IgD-negative memory B cell (primary cell): Measurements from ENCODE around the gene UBXN6. TPM values are rescaled to one million over a fixed set of nuclear protein-coding genes. Genes with fewer than 3 reads are reported as not detected.

Experiments used
- H3K27ac Mint-ChIP-seq, 3 donors: one replicate each; pipeline ENCODE4 v1.8.0; 2020 to 2022; ENCODE audit warnings: mild to moderate bottlenecking in 3 of 3, mixed read lengths in 3 of 3, moderate library complexity in 1 of 3
- H3K27me3 Mint-ChIP-seq: one replicate; pipeline ENCODE4 v1.8.0; 2021; ENCODE audit warnings: mixed read lengths
- H3K36me3 Mint-ChIP-seq: one replicate; pipeline ENCODE4 v1.8.0; 2020; ENCODE audit warnings: mild to moderate bottlenecking, mixed read lengths
- H3K4me1 Mint-ChIP-seq, 3 donors: one replicate each; pipeline ENCODE4 v1.8.0; 2020 to 2022; ENCODE audit warnings: mixed read lengths in 3 of 3, mild to moderate bottlenecking in 1 of 3
- H3K4me3 Mint-ChIP-seq, 4 donors: one replicate each; pipeline ENCODE4 v1.8.0; 2020 to 2022; ENCODE audit warnings: mild to moderate bottlenecking in 4 of 4, mixed read lengths in 4 of 4, moderate library complexity in 3 of 4
- H3K9me3 Mint-ChIP-seq, 3 donors: one replicate each; pipeline ENCODE4 v1.8.0; 2020 to 2021; ENCODE audit warnings: mixed read lengths in 3 of 3, mild to moderate bottlenecking in 1 of 3
- polyA plus RNA-seq: library from polyadenylated mRNA; unstranded; fragments of 300-500 nt; fragmentation: Illumina TruSeq; gene quantifications from one replicate; pipeline ENCODE4 v1.2.3, GENCODE V29; 2021

UBXN6 gene
- polyA plus RNA-seq, 1 donor from 2014 or later = 7.0 TPM

DNA sequence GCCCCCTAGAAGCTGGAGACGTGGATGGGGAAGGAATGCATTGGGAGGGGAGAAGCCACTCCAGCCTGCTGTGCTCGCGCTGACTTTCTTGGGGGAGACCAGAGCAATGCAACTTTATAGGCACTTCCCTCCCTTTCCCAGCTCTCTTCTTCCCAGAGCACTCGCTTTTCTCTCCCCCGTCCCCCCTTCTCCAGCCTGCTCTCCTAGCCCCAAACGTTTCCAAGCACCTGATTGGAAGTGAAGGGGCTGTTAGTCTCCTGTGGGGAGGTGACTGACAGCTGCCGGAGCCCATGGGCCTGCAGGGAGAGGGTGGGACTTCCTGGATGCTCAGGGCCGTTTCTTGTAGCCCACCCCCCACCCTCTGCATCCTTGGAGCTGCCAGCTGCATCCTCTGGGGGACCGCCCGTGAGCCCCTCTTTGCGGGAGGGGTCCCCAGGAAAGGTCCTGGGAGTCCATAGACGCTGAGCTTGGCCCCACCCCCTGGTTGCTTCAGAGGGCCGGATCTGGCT lies 17.0 kb upstream of the UBXN6 start:
- Mint-ChIP-seq H3K27ac (no peak overlapping the region), H3K27me3 (no peaks in the 10 kb centered on the region), H3K4me3 (peak overlapping the region; percentile 22 to 88 (median 79)), H3K4me1 (peaks cover 0 to 11% (median 1%) of the 10 kb centered on the region in 3 donors), H3K9me3 (no peaks in the 10 kb centered on the region), H3K36me3 (peaks cover 1% of the 10 kb centered on the region)

DNA sequence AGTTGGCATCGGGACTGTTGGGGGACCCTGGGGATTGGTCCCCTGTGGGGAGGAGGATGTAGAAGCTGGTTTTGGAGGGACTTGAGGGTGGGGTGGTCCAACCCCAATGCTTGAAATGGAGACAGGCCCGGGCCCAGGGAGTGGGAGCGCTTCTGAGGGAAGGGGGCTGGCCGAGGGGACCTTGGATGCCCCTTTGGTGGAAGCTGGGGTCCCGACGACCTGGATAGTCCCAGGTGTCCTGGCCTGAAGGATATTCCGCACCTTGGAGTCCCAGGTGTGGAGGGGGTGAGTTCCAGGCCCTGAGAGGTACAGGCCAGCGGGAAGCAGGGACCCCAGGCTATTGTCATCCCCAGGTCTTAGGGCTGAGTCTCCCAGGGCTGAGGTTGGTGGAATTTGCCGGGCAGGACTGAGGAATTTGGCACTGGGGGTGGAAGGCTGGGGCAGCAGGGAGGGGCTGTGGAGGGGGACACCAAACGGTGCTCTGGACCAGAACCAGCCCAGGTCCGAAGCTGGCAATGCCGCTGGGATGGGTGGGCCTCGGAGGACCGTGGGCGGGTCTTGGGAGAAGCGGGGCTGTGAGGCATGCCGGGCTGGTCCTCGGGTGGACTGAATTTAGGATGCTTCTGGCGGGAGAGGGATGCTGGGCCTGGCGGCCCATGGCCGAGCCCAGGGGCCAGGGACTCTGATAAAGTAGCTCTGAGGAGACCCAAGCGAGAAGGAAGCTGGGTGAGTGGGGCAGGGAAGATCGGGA lies 16.3 kb upstream of the UBXN6 start:
- Mint-ChIP-seq H3K9me3 (no peaks in the 10 kb centered on the region), H3K4me1 (peaks cover 0 to 11% (median 1%) of the 10 kb centered on the region in 3 donors), H3K27me3 (no peaks in the 10 kb centered on the region), H3K36me3 (peaks cover 1% of the 10 kb centered on the region), H3K27ac (no peak overlapping the region), H3K4me3 (peak overlapping the region; percentile 22 to 88 (median 79))

DNA sequence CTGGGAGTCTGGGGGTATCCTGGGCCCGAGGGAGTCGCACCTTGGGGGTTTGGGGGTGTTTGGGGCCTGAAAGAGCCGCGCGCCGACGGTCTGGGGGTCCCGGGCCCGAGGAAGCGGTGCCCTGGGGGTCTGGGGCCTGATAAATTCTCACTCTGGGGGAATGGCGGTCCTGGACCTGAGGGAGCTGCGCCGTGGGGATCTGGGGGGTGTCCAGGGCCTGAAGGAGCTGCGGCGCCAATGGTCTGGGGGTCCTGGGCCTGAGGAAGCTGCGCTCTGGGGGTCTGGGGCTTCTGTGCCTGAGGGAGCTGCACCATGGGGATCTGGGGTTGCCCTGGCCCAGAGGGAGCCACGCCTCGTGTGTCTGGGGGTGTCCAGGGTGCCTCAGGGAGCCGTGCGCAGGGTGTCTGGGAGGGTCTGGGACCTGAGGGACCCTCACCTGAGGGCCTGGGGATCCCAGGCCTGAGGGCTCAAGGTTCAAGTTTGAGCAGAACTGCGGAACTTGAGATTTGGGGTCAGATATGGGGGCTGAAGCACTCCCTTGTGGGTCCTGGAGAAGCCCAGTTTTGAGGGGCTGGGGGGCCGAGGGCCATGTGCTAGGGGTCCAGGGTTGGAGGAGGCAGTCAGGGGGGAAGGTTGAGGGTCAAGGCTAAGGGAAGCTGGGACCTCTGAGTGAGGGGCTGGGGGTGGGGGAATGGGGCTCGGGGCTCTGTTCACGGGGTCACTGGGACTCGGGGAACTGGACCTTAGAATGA lies 15.6 kb upstream of the UBXN6 start:
- H3K4me1 Mint-ChIP-seq = peaks cover 0 to 11% (median 1%) of the 10 kb centered on the region in 3 donors
- H3K27me3 Mint-ChIP-seq = no peaks in the 10 kb centered on the region
- H3K27ac Mint-ChIP-seq = no peak overlapping the region
- no peaks in the 10 kb centered on the region for H3K9me3 Mint-ChIP-seq
- H3K4me3 Mint-ChIP-seq = peak overlapping the region; percentile 41 to 92 (median 80)
- peaks cover 1% of the 10 kb centered on the region for H3K36me3 Mint-ChIP-seq

DNA sequence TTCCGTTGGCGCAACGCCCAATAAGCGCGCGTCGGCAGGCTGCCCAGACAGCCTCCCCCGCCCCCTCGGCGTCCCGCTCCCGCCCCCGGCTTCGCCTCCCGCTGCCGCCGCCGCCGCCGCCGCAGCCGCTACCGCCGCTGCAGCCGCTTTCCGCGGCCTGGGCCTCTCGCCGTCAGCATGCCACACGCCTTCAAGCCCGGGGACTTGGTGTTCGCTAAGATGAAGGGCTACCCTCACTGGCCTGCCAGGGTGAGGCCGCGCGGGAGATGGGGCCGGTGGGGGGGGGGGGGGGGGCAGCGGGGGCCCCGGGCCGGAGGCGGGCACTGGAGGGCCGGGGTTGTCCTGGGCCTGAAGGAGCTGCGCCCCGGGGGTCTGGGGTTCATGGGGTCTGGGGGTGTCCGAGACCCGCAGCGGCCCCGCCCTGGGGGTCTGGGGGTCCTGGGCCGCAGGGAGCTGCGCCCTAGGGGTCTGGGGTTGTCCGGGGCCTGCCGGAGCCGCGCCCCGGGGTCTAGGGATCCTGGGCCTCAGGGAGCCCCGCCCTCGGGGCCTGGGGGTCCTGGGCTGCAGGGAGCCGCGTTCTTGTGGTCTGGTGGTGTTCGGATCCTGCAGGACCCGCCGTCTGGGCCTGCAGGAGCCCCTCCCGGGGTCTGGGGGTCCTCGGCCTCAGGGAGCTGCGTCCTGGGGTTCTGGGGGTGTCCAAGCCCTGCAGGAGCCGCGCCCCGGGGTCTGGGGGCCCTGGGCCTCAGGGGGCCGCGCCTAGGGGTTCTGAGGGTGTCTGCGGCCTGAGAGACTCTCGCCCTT lies 14.8 kb upstream of the UBXN6 start, which contains the start of gene HDGFL2:
TSS of gene HDGFL2 (plus strand) at position 124 of the 801 bp plus-strand sequence. CDS start at position 178, 54 bp downstream.
- peaks cover 0 to 11% (median 1%) of the 10 kb centered on the region in 3 donors for H3K4me1 Mint-ChIP-seq
- no peak within 1 kb of the TSS for H3K27ac Mint-ChIP-seq
- H3K9me3 Mint-ChIP-seq = no peaks in the 10 kb centered on the region
- H3K27me3 Mint-ChIP-seq = no peaks in the 10 kb centered on the region
- H3K36me3 Mint-ChIP-seq = peaks cover under 1% of the 10 kb centered on the region
- H3K4me3 Mint-ChIP-seq = peak within 1 kb of the TSS; percentile 41 to 92 (median 80)

DNA sequence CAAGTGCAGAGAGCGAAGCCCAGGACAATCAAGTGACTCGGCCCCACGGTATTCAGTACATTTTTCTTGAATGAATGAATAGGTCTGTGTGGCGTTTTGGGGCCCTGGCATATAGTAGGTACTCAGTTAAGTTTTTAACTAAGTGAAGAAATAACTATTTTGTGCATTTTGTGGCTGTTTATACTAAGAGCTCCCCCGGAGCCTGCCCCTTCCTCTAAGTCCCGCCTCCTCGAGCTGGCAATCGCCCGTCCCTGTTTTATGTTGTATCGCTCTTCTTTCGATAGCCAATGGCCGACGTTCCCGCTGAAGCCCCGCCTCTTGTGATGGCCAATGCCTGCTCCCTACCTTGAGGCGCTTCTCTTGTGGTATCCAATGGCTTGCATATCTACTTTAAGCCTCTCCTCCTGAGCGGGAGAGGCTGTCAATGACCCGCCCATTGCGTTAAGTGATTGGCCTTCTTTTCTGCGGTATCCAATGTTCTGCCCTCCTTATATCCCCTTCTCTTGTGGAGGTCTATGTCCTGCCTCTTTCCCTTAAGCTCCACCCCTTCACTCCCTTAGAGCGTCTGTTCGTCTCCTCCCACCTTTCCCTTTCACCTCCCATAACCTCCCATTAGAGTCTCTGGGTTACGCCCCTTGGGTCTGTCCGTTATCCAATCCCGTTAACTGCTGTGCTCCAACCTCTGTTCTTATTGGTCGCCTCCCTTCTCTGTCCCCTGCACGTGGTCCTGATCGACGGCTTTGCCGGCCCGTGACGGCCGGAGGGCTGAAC lies 14.0 kb upstream of the UBXN6 start:
- Mint-ChIP-seq H3K4me1 (peaks cover 0 to 11% (median 1%) of the 10 kb centered on the region in 3 donors), H3K27ac (no peak overlapping the region), H3K36me3 (no peaks in the 10 kb centered on the region), H3K27me3 (no peaks in the 10 kb centered on the region), H3K9me3 (no peaks in the 10 kb centered on the region), H3K4me3 (no peak overlapping the region)

DNA sequence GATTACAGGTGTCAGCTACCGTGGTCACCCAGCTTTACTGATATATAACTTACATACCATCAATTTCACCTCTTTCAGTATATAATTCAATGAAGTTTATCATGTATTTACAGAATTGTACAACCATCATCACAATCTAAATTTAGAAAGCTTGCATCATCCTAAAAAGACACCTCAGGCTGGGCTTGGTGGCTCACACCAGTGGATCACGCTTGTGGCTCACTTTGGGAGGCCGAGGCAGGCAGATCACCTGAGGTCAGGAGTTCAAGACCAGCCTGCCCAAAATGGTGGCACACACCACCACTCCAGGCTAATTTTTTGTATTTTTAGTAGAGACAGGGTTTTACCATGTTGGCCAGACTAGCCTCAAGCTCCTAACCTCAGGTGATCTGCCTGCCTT lies 10.2 kb upstream of the UBXN6 start:
- no peaks in the 10 kb centered on the region for H3K27me3 Mint-ChIP-seq
- no peaks in the 10 kb centered on the region for H3K36me3 Mint-ChIP-seq
- no peak overlapping the region for H3K27ac Mint-ChIP-seq
- no peak overlapping the region for H3K4me3 Mint-ChIP-seq
- no peaks in the 10 kb centered on the region for H3K9me3 Mint-ChIP-seq
- H3K4me1 Mint-ChIP-seq = peaks cover 0 to 4% (median 0%) of the 10 kb centered on the region in 3 donors

DNA sequence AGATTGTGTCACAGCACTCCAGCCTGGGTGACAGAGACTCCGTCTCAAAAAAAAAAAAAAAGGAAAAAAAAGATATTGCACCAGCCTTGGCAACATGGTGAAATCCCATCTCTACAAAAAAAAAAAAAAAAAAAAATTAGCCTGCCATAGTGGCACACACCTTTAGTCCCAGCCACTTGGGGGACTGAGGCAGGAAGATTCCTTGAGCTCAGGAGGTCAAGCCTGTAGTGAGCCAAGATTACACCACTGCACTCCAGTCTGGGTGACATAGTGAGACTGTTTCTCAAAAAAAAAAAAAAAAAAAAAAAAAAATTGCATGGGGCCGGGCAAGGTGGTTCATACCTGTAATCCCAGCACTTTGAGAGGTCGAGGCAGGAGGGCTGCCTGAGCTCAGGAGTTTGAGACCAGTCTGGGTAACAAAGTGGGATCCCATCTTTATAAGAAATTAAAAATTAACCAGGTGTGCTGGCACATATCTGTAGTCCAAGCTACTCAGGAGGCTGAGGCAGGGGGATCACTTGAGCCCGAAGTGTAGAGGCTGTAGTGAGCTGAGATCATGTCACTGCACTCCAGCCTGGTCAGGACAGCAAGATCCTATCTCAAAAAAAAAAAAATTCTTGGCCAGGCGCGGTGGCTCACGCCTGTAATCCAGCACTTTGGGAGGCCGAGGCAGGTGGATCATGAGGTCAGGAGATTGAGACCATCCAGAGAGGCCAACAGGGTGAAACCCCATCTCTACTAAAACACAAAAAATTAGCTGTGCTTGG lies 7.4 kb upstream of the UBXN6 start:
- no peaks in the 10 kb centered on the region for H3K36me3 Mint-ChIP-seq
- no peaks in the 10 kb centered on the region for H3K4me1 Mint-ChIP-seq
- no peak overlapping the region for H3K27ac Mint-ChIP-seq
- H3K27me3 Mint-ChIP-seq = no peaks in the 10 kb centered on the region
- H3K4me3 Mint-ChIP-seq = no peak overlapping the region
- no peaks in the 10 kb centered on the region for H3K9me3 Mint-ChIP-seq

DNA sequence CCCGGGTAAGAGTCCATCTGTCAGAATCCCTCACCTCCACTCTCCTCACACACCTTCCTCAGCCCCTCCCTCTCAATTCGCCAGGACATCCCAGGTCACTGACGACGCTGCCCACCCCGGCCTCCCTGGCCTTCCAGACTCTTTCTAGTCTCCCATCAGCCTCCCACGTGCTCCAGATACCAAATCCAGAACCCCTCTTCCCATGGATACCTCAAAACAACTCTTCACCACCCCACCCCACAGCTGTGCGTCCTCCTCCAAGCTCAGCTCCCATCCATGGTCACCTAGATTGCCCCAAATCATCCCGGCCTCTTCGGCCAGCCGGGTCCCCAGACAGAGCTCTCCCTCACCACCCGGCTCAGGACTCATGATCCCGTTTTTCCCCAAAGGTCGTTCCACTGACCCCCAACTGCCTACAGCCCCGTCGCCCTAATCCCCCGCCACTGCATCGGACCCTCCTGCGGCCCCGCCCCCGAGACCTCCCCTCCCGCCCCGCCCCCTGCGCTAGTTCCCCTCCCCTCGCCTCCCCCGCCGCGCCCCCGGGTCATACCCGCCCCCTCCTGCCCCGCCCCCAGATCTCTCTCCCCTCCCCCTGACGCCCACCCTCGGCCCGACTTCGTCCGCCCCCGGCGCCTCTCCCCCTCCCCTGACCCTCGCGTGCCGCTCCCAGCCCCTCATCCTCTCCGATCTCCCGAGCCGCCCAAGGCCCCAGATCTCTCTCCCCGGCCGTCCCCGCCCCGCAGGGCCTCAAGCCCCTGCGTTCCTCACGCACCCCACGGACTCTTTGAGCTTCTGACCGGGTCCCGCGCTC lies 546 bp downstream of the UBXN6 start:
- H3K4me1 Mint-ChIP-seq = peaks cover 0 to 10% (median 7%) of the 10 kb centered on the region in 3 donors

DNA sequence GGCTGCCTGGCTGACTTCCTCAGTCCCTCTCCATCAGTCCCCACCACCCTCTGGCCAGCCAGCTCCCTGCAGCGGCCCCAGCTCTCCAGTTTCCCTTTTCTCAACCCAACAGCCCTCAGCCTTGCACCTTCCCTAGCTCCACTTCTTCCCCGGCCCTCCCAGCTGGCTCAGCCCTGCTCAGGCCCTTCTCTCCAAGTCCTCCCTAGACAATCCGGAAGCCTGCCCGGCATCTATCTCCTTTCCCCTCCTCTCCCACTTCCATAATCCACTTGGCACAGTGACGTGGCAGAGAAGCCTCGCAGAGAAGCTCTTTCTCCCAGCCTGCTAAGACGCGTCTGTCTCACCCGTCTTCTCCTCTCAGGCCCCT lies 1.1 kb downstream of the UBXN6 start:
- Mint-ChIP-seq H3K9me3 (no peaks in the 10 kb centered on the region), H3K4me1 (peaks cover 0 to 10% (median 7%) of the 10 kb centered on the region in 3 donors), H3K36me3 (no peaks in the 10 kb centered on the region), H3K27me3 (no peaks in the 10 kb centered on the region), H3K27ac (peak overlapping the region; percentile 66 to 97 (median 93)), H3K4me3 (peak overlapping the region; percentile 80 to 94 (median 86))

More for the DNA sequence above, 546 bp downstream of the UBXN6 start:
- Mint-ChIP-seq H3K27me3 (no peaks in the 10 kb centered on the region), H3K27ac (peak overlapping the region; percentile 66 to 97 (median 93)), H3K9me3 (no peaks in the 10 kb centered on the region), H3K4me3 (peak overlapping the region; percentile 80 to 95 (median 86)), H3K36me3 (no peaks in the 10 kb centered on the region)

DNA sequence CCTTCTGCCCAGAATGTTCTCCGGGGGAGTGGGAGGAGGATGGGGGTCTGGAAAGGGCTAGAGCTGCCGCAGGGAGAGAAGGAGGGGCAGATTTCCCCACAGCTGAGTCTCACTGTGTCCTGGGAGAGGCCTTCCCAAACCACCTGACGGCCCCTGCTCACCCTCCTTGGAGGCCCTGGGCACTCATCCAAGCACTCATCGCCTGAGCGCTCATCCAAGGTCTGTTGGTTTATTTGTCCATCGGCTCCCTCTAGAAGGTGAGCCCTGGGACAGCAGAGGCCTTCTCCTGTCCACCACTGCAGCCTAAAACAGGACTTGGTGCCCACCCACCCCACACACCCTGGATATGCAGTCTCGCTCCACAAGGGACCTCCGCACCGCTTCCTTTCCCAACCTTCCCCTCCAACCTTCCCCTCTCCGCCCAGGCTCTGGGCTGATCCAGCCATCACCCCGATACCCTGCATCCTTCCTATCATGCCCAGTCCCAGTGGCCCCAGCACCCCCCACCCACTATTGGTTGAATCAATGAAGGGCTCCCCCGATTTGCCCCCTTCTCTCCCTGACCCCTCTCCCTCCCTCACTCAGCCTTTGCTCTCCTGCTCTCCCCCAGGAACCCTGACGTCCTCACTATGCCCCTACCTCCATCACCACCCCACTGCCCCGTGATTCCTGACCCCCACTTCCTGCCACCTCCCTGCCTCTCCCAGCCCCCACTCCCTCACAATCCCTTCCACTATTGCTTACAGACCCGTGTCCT lies 1.7 kb downstream of the UBXN6 start:
- no peaks in the 10 kb centered on the region for H3K9me3 Mint-ChIP-seq
- H3K4me1 Mint-ChIP-seq = peaks cover 0 to 10% (median 7%) of the 10 kb centered on the region in 3 donors
- H3K4me3 Mint-ChIP-seq = peak overlapping the region; percentile 80 to 94 (median 86)
- H3K27ac Mint-ChIP-seq = peak overlapping the region in 2 of 3 donors; percentile 66 to 97
- no peaks in the 10 kb centered on the region for H3K36me3 Mint-ChIP-seq
- no peaks in the 10 kb centered on the region for H3K27me3 Mint-ChIP-seq

DNA sequence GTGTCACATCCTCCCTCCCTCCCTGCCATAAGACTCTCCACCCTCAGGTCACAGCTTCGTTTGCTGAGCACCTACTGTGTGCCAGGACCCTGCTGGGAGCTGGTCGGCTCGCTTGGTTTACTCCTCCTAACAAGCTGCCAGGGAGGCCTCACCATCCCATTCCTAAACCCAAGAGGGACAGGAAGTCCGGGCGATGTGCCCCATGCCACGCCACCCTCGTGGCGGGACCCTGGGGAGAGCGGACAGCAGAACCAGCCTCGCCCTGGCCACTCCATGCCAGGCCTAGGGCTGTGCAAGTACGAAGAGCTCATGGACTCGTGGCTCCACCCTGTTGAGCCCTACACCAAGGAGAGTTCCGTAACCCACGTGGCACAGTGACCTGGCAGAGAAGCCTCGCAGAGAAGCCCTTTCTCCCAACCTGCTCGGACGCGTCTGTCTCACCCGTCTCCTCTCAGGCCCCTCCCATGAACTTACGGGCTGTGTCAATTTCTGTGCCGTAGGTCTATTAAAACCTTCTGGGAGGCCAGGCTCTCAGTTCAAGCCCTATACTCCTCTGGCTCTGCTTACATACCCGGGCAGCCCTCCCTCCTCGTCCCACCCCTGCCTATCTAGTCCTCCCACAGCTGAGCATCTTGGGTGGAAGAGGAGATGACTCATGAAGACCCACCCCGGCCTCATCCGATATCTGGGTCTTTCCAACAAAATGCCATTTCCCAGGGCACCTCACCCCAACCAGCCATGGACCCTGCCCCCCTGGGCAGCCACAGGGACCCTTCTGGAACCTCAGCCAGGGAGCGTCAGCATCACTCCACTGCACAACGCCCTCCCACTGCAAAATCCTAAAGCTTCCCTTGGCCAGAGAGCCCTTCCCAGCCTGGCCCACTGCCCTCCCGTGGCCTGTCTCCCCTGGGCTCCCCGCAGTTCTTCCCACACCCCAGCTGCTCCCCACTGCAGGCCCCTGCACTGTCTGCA lies 2.6 kb downstream of the UBXN6 start:
- no peaks in the 10 kb centered on the region for H3K9me3 Mint-ChIP-seq
- H3K4me3 Mint-ChIP-seq = peak overlapping the region in 2 of 4 donors; percentile 17 to 52
- H3K36me3 Mint-ChIP-seq = no peaks in the 10 kb centered on the region
- peaks cover 0 to 10% (median 8%) of the 10 kb centered on the region in 3 donors for H3K4me1 Mint-ChIP-seq
- peak overlapping the region in 1 of 3 donors; percentile 48 for H3K27ac Mint-ChIP-seq
- H3K27me3 Mint-ChIP-seq = no peaks in the 10 kb centered on the region
